ENCODE measurements around the gene C11orf98.
A peak's percentile ranks its signal among the peaks of the same experiment; 100 is the strongest.
"Not testable (repeated sequence)": the region's sequence is repeated elsewhere in the genome, so short reads cannot be mapped to it uniquely, and the experiment has no call there.

The C11orf98 gene

GRCh38 chr11:62707277-62707861 lies 42.4 kb upstream of the C11orf98 start, which contains the start of the genes BSCL2 and GNG3:
Gene BSCL2 (minus strand): TSS chr11:62707424. CDS start chr11:62707195, 229 bp downstream.
Gene GNG3 (plus strand): TSS chr11:62707676. CDS start chr11:62708296, 620 bp downstream.
- Histone ChIP-seq H3K27me3 (no peaks in the 10 kb centered on the region), H3K27ac (peak within 1 kb of the TSS; percentile 89 to 99 (median 96); a peak in 21 of 22 replicates), H3K36me3 (peaks cover 24 to 62% (median 35%) of the 10 kb centered on the region in 11 experiments), H3K4me2 (peak within 1 kb of the TSS; percentile 88 to 100 (median 98)), H3K4me3 (peak within 1 kb of the TSS; percentile 64 to 82 (median 70)), H4K20me1 (no peaks in the 10 kb centered on the region), H3K9me3 (replicated peaks in 1 of 11) (no peaks in the 10 kb centered on the region), H3K9ac (peak within 1 kb of the TSS; percentile 82 to 93 (median 91); a peak in 21 of 22 replicates), H3K4me1 (peaks cover 47 to 69% (median 51%) of the 10 kb centered on the region in 10 experiments)
- TF ChIP-seq Cebpa-rat (IDR thresholded peaks at IDR 0.05), result no peak

GRCh38 chr11:62706850-62707247 lies 41.8 kb upstream of the C11orf98 start:
- Histone ChIP-seq H3K36me3 (peaks cover 20 to 62% (median 35%) of the 10 kb centered on the region in 11 experiments), H3K4me3 (peak overlapping the region in 9 of 10 experiments; percentile 64 to 82 (median 70); a peak in 14 of 20 replicates), H3K4me1 (peaks cover 47 to 75% (median 51%) of the 10 kb centered on the region in 10 experiments), H3K27ac (peak overlapping the region in 8 of 11 experiments; percentile 19 to 97 (median 48); a peak in 11 of 22 replicates), H3K9ac (peak overlapping the region in 8 of 11 experiments; percentile 60 to 85 (median 69); a peak in 16 of 22 replicates), H3K9me3 (replicated peaks in 1 of 11) (no peaks in the 10 kb centered on the region), H4K20me1 (no peaks in the 10 kb centered on the region), H3K4me2 (peak overlapping the region; percentile 88 to 100 (median 98)), H3K27me3 (no peaks in the 10 kb centered on the region)
- no peak for TF ChIP-seq Cebpa-rat (IDR thresholded peaks at IDR 0.05)

DNA sequence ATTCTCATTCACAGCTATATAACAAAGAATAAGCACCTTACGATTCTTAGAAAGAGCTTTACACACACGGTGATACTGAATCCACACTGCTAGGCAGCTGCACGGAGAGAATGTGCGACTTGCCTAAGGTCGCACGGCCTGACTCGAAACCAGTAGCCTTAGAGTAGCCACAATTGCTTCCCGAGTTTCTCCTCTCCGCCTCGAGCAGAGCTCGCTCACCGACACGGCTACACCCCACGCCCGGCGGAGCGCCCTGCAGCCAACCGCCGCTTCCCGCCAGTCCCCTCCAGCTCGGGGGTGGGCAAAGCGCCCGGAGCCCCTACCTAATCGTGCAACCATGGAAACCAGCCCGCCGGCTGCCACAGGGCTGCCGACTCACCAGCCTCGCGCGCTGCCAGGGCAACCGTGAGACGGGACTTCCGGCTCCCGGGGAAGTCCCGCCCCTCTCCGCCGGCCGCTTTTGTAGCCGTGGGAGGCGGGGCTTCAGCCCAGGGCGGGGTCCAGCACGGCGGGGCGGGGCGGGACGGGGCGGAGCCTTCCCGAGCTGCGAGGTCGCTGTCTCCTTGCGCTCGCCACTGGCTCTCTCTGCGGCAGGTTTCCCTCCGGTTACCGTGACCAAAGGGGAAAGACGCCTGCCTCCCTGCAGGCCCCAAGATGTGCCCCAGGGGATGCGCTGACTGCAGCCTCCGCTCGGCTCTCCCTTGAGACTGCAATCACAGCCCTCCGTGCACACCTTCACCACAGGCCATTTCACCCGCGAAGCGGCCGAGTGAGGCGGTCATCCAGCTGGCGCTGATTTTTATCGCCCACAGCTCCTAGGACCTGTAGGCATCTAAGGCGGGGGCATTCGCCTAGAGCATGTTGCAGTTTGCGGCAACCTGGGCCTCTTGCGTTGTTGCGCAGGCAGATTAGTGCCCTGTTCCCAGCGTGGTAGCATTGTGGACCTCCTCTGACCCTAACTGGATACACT lies 41.2 kb upstream of the C11orf98 start:
- peak overlapping the region; percentile 88 to 100 (median 98) for H3K4me2 ChIP-seq
- peak overlapping the region; percentile 64 to 82 (median 70) for H3K4me3 ChIP-seq
- H3K9ac ChIP-seq, result peak overlapping the region; percentile 75 to 85 (median 79)
- peaks cover 20 to 62% (median 35%) of the 10 kb centered on the region in 11 experiments for H3K36me3 ChIP-seq
- H3K4me1 ChIP-seq, result peaks cover 47 to 79% (median 51%) of the 10 kb centered on the region in 10 experiments
- no peaks in the 10 kb centered on the region for H3K9me3 ChIP-seq (replicated peaks in 1 of 11)
- no peak for TF ChIP-seq Cebpa-rat (IDR thresholded peaks at IDR 0.05)
- peak overlapping the region; percentile 31 to 97 (median 73); a peak in 21 of 22 replicates for H3K27ac ChIP-seq
- no peaks in the 10 kb centered on the region for H4K20me1 ChIP-seq
- H3K27me3 ChIP-seq, result no peaks in the 10 kb centered on the region

DNA sequence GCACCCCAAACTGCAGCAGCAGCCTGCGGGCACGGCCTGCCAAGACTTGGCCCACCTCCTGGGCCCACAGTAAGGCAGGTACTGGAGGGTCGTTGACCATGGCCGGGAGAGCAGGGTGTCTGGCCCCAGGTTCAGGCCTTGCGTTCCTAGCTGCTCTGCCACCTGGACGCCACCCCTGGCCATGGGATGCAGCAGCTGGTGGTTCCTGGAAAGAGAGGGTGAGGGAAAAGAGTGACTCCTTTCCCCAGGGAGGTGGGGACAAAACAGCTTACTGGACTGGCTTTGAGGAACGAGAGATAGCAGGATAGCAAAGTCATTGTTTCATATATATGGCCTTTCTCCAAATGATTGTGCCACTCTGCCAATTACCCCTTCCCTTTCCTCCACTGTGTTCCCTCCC lies 40.4 kb upstream of the C11orf98 start:
- Histone ChIP-seq H3K4me1 (peaks cover 47 to 78% (median 48%) of the 10 kb centered on the region in 10 experiments), H3K9me3 (replicated peaks in 1 of 11) (no peaks in the 10 kb centered on the region), H4K20me1 (no peaks in the 10 kb centered on the region), H3K4me3 (peak overlapping the region; percentile 64 to 82 (median 70)), H3K4me2 (peak overlapping the region; percentile 88 to 100 (median 96)), H3K36me3 (peaks cover 19 to 62% (median 35%) of the 10 kb centered on the region in 11 experiments), H3K9ac (peak overlapping the region; percentile 75 to 85 (median 79)), H3K27ac (peak overlapping the region; percentile 31 to 85 (median 73); a peak in 21 of 22 replicates), H3K27me3 (no peaks in the 10 kb centered on the region)
- TF ChIP-seq Cebpa-rat (IDR thresholded peaks at IDR 0.05), result no peak

DNA sequence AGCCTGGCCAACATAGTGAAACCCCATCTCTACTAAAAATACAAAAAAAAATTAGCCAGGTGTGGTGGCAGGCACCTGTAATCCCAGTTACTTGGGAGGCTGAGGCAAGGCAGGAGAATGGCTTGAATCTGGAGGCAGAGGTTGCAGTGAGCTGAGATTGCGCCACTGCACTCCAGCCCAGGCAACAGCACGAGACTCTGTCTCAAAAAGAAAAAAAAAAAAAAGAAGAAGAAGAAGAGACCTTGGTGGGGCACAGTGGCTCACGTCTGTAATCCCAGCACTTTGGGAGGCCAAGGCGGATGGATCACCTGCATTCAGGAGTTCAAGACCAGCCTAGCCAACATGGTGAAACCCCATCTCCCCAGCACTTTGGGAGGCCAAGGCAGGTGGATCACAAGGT lies 38.9 kb upstream of the C11orf98 start:
- H3K27me3 ChIP-seq; H3K9ac ChIP-seq; H3K4me3 ChIP-seq; H4K20me1 ChIP-seq; H3K27ac ChIP-seq; H3K9me3 ChIP-seq (replicated peaks in 1 of 11): not testable (repeated sequence)
- peaks cover 37 to 70% (median 39%) of the 10 kb centered on the region in 10 experiments for H3K4me1 ChIP-seq
- peaks cover 24 to 71% (median 43%) of the 10 kb centered on the region in 11 experiments for H3K36me3 ChIP-seq
- peak overlapping the region in 2 of 11 experiments; percentile 28 to 96; a peak in 3 of 22 replicates for H3K4me2 ChIP-seq

- H3K4me3 ChIP-seq, result no peak overlapping the region
- H3K27me3 ChIP-seq, result no peaks in the 10 kb centered on the region
- peaks cover 21 to 54% (median 22%) of the 10 kb centered on the region in 10 experiments for H3K4me1 ChIP-seq
- TF ChIP-seq Cebpa-rat (IDR thresholded peaks at IDR 0.05), result no peak
- no peaks in the 10 kb centered on the region for H4K20me1 ChIP-seq
- 0 out of 22 replicates have a peak overlapping the region, but pooled peaks of 1 of the 11 experiments have one; percentile 24 for H3K27ac ChIP-seq
- H3K4me2 ChIP-seq, result peak overlapping the region in 3 of 11 experiments; percentile 9 to 55 (median 29); a peak in 4 of 22 replicates
- H3K36me3 ChIP-seq, result peaks cover 24 to 71% (median 38%) of the 10 kb centered on the region in 11 experiments
- H3K9ac ChIP-seq, result no peak overlapping the region
- no peaks in the 10 kb centered on the region for H3K9me3 ChIP-seq (replicated peaks in 1 of 11)
Measured at GRCh38 chr11:62702246-62702645, 37.2 kb upstream of the C11orf98 start.

DNA sequence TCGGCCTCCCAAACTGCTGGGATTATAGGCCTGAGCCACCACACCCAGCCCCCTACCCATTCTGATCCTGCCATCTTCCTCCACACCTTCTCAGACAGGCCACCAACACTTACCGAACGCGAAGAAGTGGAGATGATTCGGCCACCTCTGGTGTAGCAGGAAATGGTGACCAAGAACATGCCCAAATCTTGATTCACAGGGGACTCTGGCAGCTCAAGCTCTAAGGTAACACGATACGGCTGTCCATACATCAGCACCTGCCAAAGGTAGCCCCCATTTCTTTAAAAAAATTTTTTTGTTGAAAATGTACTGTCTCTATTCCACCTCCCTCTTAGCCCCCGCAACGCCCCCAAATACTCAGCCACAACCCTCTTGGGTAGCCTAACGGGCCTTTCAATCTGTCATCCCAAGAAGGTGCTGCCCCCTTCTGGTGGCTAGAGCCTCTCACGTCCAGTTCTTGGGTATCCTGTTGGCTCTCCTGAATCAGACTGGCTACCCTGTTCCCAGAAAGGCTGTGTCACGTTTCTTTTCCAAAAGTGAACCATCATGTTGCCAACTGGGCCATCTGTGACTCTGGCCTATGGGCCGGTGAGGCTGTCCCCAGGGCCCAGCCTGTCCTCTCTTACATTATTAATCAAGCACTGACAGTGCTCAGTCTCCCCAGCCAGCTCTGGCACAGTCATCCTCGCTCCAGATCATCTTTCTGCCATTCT lies 29.6 kb upstream of the C11orf98 start:
- Histone ChIP-seq H3K4me1 (no peaks in the 10 kb centered on the region), H3K9me3 (replicated peaks in 1 of 11) (no peaks in the 10 kb centered on the region), H3K27ac (no peak overlapping the region), H3K27me3 (no peaks in the 10 kb centered on the region), H3K9ac (peak overlapping the region in 3 of 11 experiments; percentile 1 to 20 (median 3); a peak in 1 of 22 replicates), H4K20me1 (peaks cover 0 to 9% (median 0%) of the 10 kb centered on the region in 11 experiments; a peak in 1 of 22 replicates), H3K4me2 (no peak overlapping the region), H3K36me3 (peaks cover 44 to 85% (median 59%) of the 10 kb centered on the region in 11 experiments), H3K4me3 (no peak overlapping the region)
- TF ChIP-seq Cebpa-rat (IDR thresholded peaks at IDR 0.05), result no peak

GRCh38 chr11:62693624-62694023 lies 28.6 kb upstream of the C11orf98 start:
- not testable (repeated sequence) for H3K27me3 ChIP-seq; H4K20me1 ChIP-seq; H3K4me3 ChIP-seq; H3K9me3 ChIP-seq (replicated peaks in 1 of 11); H3K27ac ChIP-seq; H3K4me1 ChIP-seq; H3K4me2 ChIP-seq
- peaks cover 40 to 79% (median 59%) of the 10 kb centered on the region in 11 experiments for H3K36me3 ChIP-seq
- H3K9ac ChIP-seq, result peak overlapping the region in 1 of 11 experiments; percentile 21; a peak in 1 of 22 replicates
